HG02798 (cell line): Measurements from ENCODE around the gene G3BP1.
A peak's percentile ranks its signal among the peaks of the same experiment; 100 is the strongest.
"Not testable (repeated sequence)": the region's sequence is repeated elsewhere in the genome, so short reads cannot be mapped to it uniquely, and the experiment has no call there.

Experiments
- ATAC-seq: cut with Tn5 transposase; IDR thresholded peaks from one replicate; pipeline ENCODE4 v1.9.1; 2021; ENCODE audit warnings: mild to moderate bottlenecking; ENCODE audit not compliant: unreplicated experiment, poor library complexity

Gene G3BP1

DNA sequence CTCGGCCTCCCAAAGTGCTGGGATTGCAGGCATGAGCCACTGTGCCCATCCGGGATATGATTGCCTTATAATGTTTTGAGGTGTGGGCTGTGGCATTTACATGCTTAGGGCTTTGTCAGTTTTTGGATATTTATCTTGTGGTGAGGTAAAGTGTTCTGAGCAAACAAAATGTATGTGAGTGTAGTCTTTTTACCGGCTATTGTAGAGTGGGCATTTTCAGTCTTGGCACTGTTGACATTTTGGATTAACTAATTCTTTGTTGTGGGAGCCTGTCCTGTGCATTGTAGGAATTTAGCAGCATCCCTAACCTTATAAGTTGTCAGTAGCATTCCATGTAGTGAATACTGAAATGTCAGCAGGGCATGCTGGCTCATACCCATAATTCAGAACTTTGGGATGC is 21.6 kb downstream of the G3BP1 start:
- ATAC-seq, result no peak

DNA sequence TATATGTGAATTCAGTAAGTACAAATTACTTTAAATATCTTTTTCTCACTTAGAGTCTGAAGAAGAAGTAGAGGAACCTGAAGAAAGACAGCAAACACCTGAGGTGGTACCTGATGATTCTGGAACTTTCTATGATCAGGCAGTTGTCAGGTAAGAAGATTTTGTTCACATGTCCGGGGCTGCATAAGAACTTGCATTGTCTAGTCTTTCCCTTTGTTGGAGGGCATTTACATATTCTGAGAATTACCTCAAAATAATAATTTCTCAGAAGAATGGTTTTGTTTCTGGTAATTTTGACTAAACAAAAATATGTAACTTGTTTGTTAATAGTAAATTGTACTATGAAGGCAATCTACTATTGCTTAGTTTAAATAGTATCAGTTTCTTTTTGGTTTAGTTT is 23.7 kb downstream of the G3BP1 start:
- ATAC-seq, result no peak

DNA sequence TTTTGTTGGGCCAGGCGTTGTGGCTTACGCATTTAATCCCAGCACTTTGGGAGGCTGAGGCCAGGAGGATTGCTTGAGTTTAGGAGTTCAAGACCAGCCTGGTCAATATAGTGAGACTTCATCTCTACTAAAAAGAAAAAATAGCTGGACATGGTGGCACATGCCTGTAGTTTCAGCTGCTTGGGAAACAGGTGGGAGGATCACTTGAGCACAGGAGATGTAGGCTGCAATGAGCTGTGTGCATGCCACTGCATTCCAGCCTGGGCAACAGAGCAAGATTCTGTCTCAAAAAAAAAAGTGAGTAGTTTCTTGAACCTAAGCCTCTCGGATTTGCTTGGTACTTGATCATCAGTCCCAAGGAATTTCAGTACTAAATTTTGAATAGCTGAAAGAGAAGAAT is 26.9 kb downstream of the G3BP1 start:
- no peak for ATAC-seq

DNA sequence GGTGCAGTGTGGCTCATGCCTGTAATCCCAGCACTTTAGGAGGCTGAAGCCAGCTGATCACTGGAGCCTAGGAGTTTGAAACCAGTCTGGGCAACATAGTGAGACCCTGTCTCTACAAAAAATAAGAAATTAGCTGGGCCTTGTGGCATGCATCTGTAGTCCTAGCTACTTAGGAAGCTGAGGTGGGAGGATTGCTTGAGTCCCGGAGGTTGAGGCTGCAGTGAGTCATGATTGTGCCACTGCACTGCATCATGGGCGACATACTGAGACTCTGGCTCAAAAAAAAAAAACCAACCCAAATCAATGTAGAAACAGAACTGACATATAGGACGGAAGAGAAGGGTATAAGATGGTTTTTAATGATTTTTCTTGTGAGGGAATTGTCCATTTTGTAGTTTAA is 27.7 kb downstream of the G3BP1 start:
- ATAC-seq, result no peak

DNA sequence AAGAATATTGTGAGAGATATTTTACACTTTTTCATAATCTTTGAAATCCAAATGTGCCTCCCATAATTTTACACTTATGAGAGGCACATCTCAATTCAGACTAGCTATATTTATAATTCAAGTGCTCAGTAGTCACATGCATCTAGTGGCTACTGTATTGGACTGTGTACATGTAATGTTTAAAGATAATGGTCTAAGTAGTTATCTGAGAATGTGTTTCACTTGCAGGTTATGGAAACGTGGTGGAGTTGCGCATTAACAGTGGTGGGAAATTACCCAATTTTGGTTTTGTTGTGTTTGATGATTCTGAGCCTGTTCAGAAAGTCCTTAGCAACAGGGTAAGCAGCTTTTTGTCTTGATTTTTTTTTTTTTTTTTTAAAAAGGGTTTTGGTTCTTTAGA is 28.8 kb downstream of the G3BP1 start:
- no peak for ATAC-seq

DNA sequence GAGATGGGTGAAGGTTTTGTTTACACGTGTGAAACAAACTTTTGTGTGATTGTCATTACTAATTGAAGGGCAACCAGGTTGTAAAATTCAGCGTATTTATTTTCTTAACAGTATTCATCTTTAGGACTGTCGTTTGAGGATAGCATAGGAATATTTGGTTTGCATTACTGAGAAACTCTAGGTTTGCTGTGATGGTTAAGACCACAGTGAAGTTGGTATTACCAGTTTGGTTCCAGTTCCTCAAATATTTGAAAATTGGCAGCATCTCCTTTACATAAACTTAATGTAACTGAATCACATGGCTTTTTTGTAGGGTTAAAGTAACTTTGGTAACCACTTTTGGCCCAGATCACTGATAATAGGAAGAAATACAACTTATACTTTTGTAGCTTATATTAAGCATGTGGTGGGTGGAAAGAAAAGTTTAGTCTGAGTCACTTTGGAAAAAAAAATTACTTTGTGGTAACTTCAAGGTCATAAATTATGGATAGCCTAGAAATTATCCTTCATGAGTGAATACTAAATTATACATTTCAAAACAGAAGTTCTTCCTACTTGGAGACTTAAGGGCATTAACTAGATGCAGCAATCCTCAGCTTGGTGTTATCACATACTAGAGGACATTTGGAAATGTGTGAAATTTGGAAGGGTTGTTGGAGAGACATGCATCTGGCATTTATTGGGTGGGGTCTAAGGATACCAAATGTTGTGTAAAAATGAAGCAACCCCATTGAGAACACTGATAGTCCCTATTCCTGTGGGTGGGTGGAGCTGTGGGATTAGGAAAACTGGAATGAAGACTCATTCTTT is 33.9 kb downstream of the G3BP1 start:
- ATAC-seq, result no peak

DNA sequence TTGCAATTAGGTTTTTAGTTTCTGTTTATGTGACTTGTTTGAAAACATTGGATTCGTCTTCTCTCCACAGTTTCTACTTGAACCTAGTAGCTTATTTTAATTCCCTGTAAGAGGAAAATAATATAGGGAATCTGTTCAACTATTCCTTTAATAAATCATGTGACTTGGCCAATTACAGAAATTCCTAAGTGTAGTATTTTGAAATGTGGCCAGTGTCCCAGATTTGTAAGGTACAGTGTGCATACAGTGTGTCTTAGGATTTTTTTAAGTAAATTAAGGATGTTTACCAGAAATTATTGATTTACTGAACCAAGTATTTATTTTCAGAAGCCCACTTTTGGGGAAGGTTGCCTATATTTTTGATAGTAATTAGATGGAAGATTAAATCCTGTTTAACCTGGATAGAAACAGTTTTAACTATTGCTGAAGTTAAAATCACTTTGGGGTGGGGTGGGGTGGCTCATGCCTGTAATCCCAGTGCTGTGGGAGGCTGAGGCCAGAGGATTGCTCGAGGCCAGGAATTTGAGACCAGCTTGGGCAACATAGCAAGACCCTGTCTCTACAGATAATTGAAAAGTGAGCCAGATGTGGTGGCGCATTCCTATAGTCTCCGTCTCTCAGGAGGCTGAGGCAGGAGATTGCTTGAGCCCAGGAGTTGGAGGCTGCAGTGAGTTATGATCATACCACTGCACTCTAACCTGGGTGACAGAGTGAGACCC is 36.9 kb downstream of the G3BP1 start:
- ATAC-seq, result no peak

DNA sequence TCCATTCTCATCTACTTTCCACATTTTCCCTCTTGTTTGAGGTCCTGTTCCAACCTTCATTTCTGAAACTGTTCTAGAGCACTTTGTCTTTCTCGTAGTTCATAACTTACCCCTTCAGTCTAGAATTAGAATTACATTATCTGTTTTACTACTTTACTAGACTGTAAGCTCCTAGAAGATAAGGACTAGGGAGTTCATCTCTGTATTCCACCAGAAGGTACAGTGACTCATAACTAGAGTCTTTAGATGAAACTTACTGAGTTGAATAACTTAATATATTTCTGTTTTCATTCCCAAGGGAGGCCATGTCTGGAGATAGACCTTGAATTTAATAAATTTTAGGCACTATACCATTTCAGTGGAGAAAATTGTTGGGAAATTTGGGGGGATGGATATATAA is 38.7 kb downstream of the G3BP1 start:
- ATAC-seq, result no peak

DNA sequence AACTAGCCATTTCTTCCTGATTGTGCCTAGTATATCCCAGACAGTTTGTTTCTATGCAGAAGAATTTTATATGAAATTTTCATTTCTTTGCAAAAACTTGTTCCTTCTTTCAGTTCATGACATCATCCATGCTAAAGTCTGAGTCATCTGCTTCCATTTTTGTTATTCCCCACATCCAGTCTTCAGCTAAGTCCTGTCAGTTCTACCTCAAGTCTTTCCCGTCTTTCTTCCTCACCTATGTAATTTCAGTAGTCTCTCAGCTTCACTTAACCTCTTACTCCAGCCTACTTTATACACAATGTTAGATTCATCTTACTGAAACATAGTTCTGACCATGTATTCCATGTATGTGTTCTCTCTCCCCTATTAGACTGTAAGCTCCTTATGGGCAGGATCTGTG is 39.1 kb downstream of the G3BP1 start:
- ATAC-seq, result no peak

DNA sequence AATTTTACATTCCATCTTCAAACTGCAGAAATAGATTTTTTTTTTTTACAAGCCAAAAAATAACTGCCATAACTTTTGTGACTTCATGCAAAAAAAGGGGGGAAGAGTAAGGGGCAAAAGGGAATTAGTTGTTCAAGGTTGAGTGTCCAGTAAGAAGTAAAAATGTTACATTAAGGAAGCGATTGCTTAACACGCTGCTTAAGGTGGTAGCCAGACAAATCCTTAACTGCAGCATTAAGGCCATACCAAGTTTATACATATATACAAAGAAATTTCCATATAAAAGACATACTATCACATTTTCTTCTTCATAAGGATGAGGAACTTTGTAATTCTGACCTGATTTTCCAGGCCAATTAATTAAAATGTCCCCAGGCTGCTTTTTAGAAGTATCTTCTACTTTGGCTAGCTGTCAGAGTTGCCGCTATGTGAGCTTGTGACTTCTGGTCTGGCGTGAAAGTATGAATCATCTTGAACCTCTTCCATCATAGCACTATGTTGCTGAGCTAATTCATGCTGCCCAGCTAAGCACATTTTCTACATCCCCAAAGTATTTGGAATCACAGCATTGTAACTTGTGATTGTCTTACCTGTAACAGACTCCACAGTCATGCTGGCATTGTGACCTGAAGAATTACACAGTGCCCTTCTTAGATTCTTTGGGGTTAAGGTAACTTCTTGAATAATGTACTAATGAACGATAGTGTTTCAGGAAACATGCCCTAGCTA is 40.0 kb downstream of the G3BP1 start:
- ATAC-seq, result no peak

DNA sequence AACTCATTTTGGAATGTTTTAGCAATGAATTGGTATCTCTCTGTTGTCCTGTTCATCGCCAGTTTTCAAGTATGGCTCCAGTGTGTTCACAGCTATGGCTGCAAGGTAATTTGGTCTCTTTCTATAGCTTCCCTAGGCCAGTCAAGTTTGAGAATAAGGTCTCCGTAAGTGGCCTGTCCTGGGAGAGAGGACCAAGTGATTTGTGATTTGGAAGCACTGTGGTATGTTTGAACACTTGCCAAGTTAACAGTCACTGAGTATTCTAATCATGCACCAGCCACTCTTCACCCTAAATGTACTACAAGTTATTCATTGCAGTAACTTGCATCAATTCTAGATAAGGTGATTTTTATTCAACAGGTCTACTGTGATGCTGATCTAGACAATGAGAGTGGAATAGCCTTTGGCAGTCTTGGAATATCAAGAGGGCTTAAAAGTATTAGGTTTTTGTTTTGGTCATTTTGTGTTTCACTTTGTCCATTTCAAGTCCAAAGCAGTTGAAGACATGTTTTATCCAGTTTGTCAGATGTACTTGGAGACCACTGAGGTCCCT is 41.1 kb downstream of the G3BP1 start:
- no peak for ATAC-seq

DNA sequence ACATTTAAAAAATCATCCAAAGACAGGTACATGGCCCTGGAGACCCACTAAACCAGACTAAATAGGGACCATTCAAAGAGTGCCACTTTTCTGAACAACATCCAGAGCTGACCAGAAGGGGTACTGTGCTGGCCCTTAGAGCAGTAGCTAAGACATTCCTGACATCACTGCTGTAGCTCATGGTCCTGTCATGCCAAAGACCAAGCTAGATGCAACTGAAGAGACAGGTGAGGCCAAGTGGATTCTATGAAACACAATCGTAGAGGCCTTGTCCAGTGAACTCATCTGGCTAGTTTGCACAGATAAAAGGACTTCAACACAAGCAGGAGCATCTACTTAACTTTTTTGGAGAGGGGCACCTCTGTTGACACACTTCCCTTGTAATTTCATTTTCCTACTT is 43.3 kb downstream of the G3BP1 start:
- ATAC-seq, result no peak

DNA sequence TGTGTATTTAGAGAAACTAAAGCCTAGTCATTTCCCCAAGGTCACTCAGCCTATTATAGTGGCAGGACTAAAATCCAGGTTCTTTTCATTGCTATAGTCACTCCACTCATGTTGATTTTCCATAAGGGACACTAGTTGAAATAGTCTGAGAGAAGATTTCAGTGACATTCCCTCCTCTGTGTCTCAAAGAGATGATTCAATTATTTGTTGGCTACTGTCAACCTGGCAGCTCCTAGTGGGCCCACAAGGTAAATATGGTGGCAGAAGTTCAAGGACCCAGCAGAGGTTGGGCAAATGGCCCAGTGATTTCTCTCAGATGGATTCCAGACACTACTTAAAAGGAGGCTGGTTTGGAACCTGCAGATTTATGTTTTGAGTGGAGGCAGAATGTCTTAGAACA is 48.1 kb downstream of the G3BP1 start:
- ATAC-seq, result no peak

DNA sequence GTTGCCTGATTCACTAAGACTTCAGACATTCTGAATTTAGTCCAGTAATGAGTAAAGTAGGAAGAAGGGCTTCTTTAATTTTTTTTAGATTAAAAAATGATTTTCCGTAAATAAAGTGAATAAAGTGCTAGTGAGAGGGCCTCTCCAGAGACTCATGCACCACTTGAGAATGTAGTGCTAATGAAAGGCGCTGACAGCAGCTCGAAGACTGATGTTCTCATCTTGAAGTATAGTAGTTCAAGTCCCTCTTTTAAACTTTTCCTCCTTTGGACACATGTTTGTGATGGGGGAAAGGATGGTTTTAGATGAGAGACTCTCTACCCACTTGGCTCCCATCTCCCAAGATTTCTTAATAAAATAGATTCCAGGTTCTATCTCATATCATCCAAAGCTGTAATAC is 48.5 kb downstream of the G3BP1 start:
- ATAC-seq, result no peak

DNA sequence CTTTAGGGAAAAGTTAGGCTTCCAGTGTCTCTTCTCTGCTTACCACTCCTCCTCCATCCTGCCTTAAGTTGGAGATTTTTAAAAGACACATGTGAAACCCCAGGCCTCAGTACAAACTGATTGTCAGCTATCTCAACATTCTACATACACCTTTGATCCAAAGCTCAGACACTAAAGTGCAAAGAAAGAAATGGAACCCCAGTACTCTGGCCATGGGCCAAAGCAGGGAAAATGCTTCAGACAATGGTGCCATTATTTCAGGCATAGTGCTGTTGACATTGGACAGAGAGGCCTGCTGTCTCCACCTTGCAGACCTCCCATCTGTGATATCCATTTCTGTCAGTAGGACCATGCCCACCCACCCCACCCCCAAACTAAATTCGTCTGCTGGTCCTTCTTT is 49.1 kb downstream of the G3BP1 start:
- no peak for ATAC-seq

DNA sequence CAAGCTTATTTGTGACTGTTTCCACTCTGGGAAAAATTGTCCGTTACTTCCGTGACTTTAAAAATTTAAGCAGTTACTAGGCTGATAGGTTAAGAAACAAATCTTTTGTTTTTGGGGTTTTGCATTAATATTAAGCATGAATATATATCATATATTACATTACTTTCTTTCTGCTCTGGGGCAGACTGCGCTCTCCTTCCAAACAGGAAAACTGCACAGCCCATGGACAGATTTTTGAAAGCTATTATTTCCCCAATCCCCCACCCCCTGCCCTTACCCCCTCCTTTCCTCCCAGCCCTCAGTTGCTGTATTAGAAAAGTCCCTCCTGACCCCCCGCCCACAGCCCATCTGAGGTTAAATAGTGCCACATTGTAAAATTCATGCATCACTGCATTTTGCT is 50.4 kb downstream of the G3BP1 start:
- ATAC-seq, result no peak

DNA sequence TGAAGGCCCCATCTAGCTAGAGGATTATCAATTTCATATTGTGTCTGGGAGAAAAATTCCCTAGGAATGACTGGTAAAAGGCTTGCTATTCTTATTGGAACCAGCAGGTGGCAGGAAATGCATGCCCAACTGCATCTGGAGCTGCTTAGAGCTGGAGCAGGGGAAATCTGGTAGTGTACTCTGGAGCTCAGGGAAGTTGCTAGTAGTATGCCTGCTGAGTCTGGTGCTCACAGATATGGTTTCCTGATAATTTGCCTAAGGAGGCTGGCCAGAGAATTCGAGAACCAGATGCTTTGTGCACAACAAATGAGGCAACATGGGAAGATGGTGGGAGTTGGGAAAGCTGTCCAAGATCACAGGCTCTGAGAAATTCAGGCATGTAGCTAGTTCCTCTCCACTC is 53.7 kb downstream of the G3BP1 start:
- ATAC-seq, result peak; percentile 64

DNA sequence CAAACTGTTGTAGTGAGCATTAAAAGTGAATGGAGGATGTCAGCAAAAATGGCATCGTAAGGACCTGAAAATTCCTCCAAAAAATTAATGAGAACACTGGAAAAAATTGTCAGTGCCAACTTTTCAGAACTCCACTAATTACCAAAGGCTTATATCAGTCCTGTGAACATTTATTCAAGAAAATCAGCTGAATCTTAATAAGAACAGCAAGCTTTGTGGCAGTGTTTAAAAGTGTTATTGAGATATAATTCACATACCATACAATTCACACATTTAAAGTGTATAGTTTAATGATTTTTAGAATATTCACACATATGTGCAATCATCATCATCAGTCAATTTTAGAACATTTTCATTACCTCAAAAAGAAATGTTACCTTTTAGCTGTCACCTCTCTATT is 57.6 kb downstream of the G3BP1 start:
- no peak for ATAC-seq

DNA sequence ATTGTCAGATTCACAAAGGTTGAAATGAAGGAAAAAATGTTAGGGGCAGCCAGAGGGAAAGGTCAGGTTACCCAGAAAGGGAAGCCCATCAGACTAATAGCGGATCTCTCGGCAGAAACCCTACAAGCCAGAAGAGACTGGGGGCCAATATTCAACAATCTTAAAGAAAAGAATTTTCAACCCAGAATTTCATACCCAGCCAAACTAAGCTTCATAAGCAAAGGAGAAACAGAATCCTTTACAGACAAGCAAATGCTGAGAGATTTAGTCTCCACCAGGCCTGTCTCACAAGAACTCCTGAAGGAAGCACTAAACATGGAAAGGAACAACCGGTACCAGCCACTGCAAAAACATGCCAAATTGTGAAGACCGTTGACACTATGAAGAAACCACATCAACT is 61.1 kb downstream of the G3BP1 start:
- ATAC-seq, result not testable (repeated sequence)

DNA sequence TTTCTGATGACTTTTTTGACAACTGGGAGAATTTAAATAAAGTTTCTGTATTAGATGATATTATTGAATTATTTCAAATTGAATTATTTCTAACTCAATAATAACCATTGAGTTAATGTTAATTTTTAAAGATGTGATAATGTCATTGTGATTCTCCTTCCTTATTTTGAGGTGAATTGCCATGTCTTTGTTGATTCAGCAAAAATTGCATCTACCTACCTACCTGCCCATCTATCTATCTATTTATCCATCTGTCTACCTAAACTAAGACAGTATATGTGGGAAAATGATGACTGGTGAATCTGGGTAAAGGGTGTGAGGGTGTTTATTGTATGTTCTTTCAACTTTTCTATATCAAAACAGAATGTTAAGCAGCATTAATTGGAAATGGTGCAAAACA is 75.0 kb downstream of the G3BP1 start:
- ATAC-seq, result no peak

DNA sequence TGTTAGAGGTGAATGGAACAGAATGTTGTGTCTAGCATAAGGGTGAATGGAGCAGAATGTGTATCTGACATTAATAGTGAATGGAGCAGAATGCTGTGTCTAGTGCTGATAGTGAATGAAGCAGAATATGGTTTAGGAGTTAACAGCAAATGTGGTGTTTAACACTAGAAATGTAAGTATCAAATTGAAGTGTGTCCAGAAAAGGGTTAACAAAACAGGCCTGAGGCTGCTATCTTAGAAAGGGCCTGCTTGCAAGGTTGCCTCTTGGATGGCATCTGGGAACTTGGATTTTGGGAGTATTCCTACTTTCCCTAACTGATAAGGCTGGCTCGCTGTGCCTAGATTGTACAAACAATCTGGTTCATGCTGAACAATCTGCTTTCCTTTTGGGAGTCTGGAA is 76.1 kb downstream of the G3BP1 start:
- ATAC-seq, result no peak
